ENCODE results near the gene HDGFL3. TPM values are rescaled to one million over a fixed set of nuclear protein-coding genes. Genes with fewer than 3 reads are reported as not detected.

HDGFL3 gene
- total RNA-seq, 2 donors from 2014 or later, result 16.2 to 16.7 TPM

GRCh38 chr15:83164771-83165404 is 42.7 kb downstream of the HDGFL3 start:
- TF ChIP-seq, protein P1, sequence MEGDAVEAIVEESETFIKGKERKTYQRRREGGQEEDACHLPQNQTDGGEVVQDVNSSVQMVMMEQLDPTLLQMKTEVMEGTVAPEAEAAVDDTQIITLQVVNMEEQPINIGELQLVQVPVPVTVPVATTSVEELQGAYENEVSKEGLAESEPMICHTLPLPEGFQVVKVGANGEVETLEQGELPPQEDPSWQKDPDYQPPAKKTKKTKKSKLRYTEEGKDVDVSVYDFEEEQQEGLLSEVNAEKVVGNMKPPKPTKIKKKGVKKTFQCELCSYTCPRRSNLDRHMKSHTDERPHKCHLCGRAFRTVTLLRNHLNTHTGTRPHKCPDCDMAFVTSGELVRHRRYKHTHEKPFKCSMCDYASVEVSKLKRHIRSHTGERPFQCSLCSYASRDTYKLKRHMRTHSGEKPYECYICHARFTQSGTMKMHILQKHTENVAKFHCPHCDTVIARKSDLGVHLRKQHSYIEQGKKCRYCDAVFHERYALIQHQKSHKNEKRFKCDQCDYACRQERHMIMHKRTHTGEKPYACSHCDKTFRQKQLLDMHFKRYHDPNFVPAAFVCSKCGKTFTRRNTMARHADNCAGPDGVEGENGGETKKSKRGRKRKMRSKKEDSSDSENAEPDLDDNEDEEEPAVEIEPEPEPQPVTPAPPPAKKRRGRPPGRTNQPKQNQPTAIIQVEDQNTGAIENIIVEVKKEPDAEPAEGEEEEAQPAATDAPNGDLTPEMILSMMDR (IDR thresholded peaks at IDR 0.05), result no peak
- Histone ChIP-seq H3K4me3 (no peak overlapping the region), H3K36me3 (no peaks in the 10 kb centered on the region), H3K9ac (ENCODE audit: low read depth in 2 of 2, low read length in 2 of 2) (no peak overlapping the region), H3K9me3 (no peaks in the 10 kb centered on the region), H3K27me3 (no peaks in the 10 kb centered on the region), H3K4me1 (no peaks in the 10 kb centered on the region), H3K27ac (no peak overlapping the region)
- intact Hi-C loops (cut with DNase I), result no loop called here
- no peak for DNase-seq

DNA sequence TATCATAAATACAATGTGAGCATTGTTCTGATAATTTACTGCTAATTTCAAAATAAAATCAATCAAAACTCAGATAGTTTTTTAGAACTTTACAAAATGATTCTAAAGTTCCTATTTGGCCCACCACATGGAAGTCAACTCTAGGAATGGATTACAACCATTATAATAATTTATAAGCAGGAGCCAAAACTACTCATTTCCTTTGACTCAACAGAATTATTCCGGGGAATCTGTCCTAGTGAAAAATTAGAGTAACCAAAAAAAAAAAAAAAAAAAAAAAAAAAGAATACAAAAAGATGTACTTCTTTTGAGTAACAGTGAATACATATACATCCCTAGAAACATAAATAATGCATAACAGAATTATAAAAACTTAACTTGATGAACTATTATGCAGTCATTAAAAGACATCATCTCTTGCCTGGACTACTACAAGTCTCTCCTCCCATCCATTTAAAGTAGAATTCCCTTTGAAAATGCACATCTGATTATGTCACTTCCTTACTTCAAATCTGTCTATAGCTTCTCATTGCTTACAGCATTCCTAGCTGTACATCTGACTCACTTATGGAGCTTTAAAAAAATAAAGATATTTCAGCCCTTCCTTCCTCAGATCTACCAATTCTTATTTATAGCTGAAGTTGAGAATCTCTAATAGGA is 43.4 kb downstream of the HDGFL3 start:
- intact Hi-C loops (cut with DNase I), result no loop called here
- TF ChIP-seq, protein P1 (IDR thresholded peaks at IDR 0.05), result no peak
- H3K27me3 ChIP-seq, result no peaks in the 10 kb centered on the region

GRCh38 chr15:83163032-83163431 is 44.6 kb downstream of the HDGFL3 start:
- TF ChIP-seq, protein P1 (IDR thresholded peaks at IDR 0.05), result no peak
- H3K27me3 ChIP-seq, result no peaks in the 10 kb centered on the region
- H3K36me3 ChIP-seq, result no peaks in the 10 kb centered on the region
- no peak overlapping the region for H3K9ac ChIP-seq (ENCODE audit: low read depth in 2 of 2, low read length in 2 of 2)
- DNase-seq, result no peak
- H3K4me3 ChIP-seq, result no peak overlapping the region
- H3K27ac ChIP-seq, result no peak overlapping the region
- no peaks in the 10 kb centered on the region for H3K9me3 ChIP-seq
- intact Hi-C loops (cut with DNase I), result no loop called here
- no peaks in the 10 kb centered on the region for H3K4me1 ChIP-seq

More for the DNA sequence above, 43.4 kb downstream of the HDGFL3 start:
- Histone ChIP-seq H3K4me3 (no peak overlapping the region), H3K27ac (no peak overlapping the region), H3K9me3 (no peaks in the 10 kb centered on the region), H3K4me1 (no peaks in the 10 kb centered on the region), H3K9ac (ENCODE audit: low read depth in 2 of 2, low read length in 2 of 2) (no peak overlapping the region), H3K36me3 (no peaks in the 10 kb centered on the region)
- no peak for DNase-seq

DNA sequence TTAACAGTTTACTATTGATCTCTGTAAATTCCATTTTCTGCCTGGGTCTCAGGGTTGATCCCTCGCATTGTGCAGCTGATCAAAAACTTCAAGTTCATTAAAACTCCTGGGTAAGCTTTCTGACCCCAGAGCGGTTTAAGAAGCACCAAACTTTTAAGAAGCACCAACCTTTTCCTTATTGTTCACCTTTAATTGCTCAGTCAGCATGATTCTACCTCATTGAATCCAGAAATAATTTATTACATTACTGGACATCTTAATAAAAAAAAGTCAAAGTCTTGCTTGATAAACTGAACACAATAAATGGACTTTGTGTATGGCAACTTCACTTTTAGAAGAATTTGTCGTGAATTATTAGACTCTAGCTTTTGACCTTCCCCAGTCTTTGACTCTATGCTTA is 46.9 kb downstream of the HDGFL3 start:
- DNase-seq, result no peak
- no peaks in the 10 kb centered on the region for H3K9me3 ChIP-seq
- no peaks in the 10 kb centered on the region for H3K4me1 ChIP-seq
- intact Hi-C loops (cut with DNase I), result no loop called here
- H3K27me3 ChIP-seq, result no peaks in the 10 kb centered on the region
- TF ChIP-seq, protein P1 (IDR thresholded peaks at IDR 0.05), result no peak
- H3K27ac ChIP-seq, result no peak overlapping the region
- no peaks in the 10 kb centered on the region for H3K36me3 ChIP-seq
- H3K4me3 ChIP-seq, result no peak overlapping the region
- no peak overlapping the region for H3K9ac ChIP-seq (ENCODE audit: low read depth in 2 of 2, low read length in 2 of 2)

DNA sequence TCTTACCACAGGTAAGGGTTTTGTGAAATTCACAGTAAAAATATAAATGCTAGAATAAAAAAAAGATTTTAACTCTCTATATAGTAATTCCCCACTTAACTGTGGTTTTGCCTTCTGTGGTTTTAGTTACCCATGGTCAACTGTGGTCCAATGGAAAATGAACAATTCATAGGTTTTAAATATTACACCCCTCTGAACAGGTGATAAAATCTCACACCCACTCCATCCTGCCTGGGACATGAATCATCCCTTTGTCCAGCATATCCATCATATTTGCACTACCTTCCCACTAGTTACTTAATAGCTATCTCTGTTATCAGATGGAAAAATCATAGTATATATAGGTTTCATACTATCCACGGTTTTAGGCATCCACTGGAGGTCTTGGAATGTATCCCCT is 49.2 kb downstream of the HDGFL3 start:
- Histone ChIP-seq H3K36me3 (no peaks in the 10 kb centered on the region), H3K27ac (no peak overlapping the region), H3K9ac (ENCODE audit: low read depth in 2 of 2, low read length in 2 of 2) (no peak overlapping the region), H3K9me3 (no peaks in the 10 kb centered on the region), H3K4me3 (no peak overlapping the region), H3K4me1 (no peaks in the 10 kb centered on the region), H3K27me3 (no peaks in the 10 kb centered on the region)
- intact Hi-C loops (cut with DNase I), result no loop called here
- TF ChIP-seq, protein P1 (IDR thresholded peaks at IDR 0.05), result no peak
- no peak for DNase-seq
